ENCODE measurements around the gene ARID1B.

ARID1B gene

DNA sequence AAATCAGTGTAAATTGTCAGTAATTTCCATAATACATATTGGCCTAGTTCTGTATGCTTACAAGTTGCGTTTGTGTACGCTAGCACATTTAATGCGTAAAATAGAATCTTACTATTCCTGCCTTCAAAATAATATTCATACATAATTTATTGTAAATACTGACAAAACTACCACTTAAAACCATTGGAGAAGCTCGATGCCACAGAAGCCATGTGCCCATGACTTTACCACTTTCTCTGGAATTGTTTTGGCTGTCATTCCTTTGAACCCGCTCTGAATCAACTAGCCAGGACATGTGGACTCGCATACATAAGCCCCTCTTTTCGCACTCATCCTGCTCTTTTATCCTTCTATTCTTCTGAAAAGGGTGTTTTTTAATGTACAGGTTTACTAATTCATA is 394.6 kb downstream of the ARID1B start:
- DNase-seq = no peak

- DNase-seq = no peak
Measured at GRCh38 chr6:157172231-157172701, 395.1 kb downstream of the ARID1B start.

- no peak for DNase-seq
Measured at GRCh38 chr6:157172830-157173536, 395.8 kb downstream of the ARID1B start.

DNA sequence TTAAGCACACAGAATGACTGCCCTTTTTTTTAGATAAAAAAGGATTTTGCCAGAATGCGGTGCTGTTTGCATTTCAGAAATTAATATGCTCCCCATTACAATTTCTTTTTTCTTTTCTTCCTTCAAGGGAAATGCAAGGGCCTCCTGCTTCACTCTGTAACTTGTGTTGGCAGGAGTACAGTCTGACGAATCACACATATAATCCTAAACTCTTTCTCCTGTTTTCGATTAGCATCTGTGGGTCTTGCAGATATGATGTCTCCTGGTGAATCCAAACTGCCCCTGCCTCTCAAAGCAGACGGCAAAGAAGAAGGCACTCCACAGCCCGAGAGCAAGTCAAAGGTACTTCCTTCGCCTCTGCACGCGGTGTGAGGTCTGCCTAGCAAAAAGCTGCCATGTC is 396.6 kb downstream of the ARID1B start:
- DNase-seq = no peak

DNA sequence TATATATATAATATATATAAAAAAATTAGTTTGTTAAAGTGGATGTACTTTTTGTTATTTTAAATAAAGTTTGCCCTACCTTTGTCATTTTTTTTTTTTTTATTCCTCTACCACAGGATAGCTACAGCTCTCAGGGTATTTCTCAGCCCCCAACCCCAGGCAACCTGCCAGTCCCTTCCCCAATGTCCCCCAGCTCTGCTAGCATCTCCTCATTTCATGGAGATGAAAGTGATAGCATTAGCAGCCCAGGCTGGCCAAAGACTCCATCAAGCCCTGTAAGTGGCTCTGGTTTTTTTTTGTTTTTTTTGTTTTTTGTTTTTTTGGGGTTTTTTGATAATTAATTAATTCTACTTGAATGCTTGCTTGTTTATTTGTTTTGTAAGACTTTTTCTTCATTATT is 397.6 kb downstream of the ARID1B start:
- no peak for DNase-seq

DNA sequence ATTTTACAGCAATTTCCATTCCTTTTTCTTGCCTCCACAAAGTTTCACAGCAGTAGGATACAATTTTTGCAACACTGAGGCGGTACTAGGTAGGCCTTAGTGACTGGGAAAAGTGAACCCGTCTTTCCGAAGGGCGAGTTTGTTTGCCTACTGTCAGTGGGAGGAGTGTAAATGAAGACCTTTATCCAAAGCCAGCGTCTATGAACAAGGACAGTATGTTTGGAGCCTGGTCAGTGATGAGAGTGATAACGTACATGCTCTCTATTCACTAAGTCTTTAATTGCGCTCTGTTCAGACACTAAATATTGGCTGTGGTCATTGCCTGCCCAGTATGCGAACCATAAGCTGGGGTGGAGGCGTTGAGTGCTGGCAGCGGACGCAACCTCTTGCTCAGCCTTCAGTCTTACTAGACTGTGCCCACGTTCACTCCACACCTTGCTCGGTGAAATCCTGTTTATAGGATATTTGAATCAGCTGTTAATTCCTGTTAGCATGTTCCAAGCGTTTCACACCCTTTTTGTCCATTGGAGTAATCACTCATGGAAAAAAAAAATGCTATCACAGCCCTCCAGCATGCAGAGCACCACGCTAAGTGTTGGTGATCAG is 400.7 kb downstream of the ARID1B start:
- no peak for DNase-seq

GRCh38 chr6:157181649-157182048 is 404.5 kb downstream of the ARID1B start:
- no peak for DNase-seq

DNA sequence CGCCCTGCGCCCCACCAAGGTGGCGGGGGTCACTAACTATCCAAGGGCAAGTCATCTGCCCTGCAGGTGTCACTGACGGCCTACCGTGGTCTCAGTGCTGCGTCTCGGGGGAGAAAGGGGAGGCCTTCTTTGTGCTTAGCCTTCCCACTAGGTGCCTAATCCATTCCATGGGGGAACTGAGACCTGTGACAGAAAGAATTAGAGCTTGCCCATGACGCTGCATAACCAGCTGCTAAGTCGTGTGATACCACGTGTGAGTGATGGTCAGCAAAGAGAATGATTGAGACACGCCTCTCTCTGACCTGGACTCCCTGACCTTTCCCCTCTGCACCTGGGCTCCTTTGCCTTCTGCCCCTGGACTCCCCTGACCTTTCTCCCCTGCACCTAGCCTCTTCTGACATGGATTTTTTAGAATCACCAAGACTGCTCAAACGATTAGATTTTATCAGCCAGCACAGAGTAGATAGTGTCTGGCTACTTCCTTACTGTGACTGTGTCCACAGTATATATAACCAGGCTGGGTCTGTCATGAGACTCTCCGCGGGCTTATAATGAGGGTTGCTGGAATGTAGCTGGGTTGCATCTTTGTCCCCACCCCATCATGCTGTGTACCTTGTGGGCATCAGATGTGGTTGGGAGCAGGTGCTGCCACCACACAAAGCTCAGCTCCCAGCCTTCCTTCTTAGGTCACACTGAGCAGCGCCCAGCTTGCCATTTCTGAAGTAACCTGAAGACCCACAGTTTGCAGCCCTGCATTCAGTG is 405.5 kb downstream of the ARID1B start:
- DNase-seq = no peak

GRCh38 chr6:157184202-157185015 is 407.2 kb downstream of the ARID1B start:
- DNase-seq = peak; percentile 37

GRCh38 chr6:157185171-157185570 is 408.0 kb downstream of the ARID1B start:
- DNase-seq = no peak

DNA sequence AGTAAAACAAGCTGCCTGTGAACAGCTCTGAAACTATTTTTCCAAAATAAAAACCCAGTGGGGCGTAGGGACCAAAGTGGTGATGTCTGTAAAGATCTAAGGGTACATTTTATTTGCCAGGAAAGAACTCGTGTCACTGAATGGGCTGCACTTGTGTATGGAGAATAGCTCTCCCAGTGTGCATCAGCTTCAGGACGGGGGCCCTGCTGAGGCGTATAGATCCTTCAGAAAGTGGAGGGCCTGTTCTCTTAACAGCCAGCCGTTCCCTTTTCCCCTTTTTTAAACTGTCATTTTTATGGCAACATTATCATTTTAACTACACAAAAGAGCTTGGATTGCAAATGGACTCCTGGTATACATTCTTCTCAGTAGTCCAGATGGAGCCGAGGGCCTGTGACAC is 408.8 kb downstream of the ARID1B start:
- DNase-seq = no peak

GRCh38 chr6:157186785-157187181 is 409.6 kb downstream of the ARID1B start:
- no peak for DNase-seq

DNA sequence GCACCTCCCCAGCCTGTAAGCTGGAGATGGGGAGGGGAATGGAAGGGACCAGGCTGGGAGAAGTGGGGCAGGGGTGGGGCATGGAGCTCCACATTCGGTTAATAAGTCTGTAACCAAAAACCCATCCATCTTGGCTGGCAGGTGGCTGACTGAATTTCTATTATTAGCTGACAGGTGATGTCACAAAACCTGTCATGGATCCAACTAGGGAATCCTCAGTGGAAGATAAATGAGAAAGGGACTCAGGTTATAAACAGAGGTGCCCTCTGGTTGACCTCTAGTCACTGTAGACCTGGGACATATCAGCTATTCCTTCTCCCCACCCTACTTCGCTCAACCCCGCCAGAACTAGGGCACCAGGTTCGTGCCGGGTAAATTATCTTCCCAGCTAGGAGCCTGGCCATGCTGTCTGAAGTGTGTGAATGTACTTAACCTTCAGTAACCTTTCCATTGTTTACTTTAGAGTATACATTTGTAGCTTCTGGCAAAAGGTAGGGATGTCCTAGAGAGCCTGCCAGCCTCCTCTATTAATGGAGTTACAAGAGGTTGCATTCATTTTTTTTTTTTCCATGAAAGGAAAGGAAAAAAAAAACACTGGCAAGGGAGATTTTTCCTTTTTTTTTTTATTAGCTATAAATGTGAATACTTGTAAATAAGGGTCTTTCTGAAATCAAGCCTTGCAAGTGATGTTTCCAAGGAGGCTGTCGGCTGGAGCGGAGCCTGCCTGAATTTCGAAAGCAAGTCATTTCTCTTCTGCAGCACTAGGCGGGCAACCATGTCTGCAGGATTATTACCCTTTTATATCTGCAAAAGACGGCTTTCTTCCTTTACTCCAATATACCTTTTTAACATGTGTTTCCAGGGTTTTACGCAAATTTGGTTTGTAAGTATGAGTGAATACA is 410.3 kb downstream of the ARID1B start:
- DNase-seq = no peak

- DNase-seq = no peak
Measured at GRCh38 chr6:157188213-157188612, 411.0 kb downstream of the ARID1B start.

DNA sequence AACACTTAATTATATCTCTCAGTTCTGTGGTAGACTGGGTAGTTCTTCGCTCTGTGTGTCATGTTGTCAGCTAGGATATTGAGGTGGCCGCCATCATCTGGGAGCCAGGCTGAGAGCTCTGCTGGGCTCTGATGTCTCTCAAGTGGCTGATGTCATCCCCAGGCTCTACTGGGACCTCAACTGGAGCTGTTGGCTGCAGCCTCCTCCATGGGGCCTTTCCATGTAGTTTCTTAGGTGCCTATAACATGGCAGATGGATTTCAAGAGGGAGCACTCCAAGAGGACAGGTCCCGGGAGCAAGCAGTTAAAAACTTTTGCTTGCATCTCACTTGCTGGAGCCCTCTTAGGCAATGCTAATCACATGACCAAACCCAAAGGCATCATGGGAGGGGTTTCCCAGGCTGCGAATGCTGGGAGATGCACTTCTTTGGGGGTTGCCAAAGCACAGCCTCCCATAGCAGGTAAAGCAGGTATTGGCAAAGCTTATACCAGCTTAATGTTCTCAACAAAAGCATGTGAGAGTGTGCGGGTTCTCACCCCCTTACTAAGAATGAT is 416.3 kb downstream of the ARID1B start:
- no peak for DNase-seq

DNA sequence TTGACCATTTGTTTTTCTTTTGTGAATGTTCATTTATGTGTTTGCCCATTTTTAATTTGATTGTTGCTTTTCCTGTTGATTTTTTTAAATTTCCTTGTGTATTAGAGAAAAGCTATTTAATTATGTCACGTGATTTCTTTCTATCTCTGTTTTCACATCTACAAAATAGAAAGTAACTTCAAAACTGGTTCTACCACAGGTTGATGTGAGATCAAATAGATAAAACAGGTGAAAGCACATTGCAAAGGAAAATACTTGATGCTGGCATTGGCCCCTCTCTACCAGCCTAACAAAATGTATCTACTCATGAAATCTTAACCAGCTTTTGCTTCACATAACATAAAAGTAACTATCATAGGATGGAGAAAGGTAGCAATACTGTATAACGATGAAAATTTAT is 416.9 kb downstream of the ARID1B start:
- no peak for DNase-seq

- no peak for DNase-seq
Measured at GRCh38 chr6:157194643-157195042, 417.5 kb downstream of the ARID1B start.

GRCh38 chr6:157196391-157196790 is 419.2 kb downstream of the ARID1B start:
- no peak for DNase-seq

DNA sequence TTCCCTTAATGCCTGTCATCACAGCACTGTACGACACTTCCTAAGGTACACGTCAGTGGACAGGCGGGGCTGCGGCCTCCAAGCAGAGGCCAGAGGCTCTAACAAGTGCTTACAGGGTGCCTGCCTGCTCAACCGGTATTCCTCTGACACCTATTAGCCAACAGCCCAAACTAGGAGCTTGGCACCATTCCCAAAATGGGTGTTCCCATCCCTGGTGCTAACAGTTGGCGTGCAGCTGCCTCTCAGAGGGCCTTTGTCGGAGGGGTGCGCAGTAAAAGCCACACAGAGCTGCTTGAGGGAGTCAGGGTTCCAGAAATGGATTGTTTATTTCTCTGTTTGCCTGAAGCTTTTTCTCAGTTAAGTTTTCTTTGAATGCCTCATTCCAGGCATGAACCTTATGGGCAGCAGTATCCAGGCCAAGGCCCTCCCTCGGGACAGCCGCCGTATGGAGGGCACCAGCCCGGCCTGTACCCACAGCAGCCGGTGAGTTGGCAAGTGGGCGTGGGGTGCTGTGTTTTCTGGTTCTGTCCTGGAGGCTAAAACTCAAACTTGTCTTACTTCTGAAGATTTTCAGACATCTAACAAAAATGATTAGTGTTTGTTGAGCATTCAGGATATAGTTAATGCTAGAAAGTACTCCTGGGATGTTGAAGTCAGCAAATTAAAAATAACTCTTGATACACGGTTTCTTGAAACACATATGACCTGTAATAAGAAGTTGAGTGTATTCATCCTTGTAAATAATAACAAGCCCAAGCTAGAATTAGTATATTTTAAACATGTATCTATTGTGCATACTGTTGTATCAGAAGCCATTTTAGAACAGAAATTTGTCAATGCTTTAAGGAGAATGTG is 421.5 kb downstream of the ARID1B start:
- DNase-seq = no peak

DNA sequence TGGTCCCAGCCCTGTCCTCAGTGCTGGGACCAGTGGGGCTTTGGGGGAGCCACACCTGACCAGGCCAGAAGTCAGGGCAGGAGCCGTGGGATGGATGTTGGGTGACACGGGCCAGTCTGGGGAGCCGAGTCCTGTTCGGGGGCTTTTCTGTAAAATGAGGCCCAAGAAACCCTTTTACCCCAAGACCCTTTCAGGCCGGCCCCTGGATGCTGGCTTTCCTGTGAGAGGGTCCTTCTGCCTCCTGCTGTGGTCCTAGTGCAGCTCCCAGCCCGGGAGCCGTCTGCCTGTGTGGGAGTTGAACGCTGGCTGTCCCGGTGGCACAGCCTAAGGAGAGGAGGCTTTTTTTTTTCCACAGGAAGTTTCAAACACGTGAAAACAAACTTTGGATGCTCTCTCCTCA is 422.9 kb downstream of the ARID1B start:
- DNase-seq = no peak

DNA sequence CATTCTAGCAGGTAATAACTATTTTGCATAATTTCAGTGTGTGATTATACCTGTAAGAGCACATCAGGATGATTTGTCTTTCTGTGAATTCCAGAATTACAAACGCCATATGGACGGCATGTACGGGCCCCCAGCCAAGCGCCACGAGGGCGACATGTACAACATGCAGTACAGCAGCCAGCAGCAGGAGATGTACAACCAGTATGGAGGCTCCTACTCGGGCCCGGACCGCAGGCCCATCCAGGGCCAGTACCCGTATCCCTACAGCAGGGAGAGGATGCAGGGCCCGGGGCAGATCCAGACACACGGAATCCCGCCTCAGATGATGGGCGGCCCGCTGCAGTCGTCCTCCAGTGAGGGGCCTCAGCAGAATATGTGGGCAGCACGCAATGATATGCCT is 423.4 kb downstream of the ARID1B start:
- no peak for DNase-seq

Data from CD4-positive, alpha-beta T cell treated with Interleukin-15 for 1 hour (primary cell).